ENCODE measurements around the gene RTBDN.
A peak's percentile ranks its signal among the peaks of the same experiment; 100 is the strongest.
"Not testable (repeated sequence)": the region's sequence is repeated elsewhere in the genome, so short reads cannot be mapped to it uniquely, and the experiment has no call there.

RTBDN gene

DNA sequence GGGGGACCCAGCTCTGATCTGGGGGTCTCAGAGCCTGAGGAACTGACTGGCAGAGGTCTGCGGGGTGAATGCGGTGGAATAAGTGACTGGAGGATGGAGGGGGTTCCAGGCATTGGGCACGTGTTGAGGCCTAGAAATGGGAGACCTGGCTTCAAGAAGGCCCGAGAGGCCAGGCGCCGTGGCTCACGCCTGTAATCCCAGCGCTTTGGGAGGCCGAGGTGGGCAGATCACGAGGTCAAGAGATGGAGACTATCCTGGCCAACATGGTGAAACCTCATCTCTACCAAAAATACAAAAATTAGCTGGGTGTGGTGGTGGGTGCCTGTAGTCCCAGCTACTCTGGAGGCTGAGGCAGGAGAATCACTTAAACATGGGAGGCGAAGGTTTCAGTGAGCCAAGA is 16.6 kb downstream of the RTBDN start:
- DNase-seq (ENCODE audit: low read depth in 2 of 2), result not testable (repeated sequence)

DNA sequence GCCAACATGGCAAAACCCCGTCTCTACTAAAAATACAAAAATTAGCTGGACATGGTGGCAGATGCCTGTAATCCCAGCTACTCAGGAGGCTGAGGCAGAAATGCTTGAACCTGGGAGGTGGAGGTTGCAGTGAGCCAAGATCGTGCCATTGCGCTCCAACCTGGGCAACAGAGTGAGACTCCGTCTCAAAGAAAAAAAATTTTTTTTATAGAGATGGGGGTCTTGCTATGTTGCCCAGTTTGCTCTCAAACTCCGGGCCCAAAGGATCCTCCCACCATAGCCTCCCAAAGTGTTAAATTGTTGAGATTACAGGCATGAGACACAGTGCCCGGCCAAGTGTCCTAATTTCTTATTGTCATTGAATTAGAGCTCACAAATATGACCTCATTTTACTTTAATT is 17.2 kb downstream of the RTBDN start:
- not testable (repeated sequence) for DNase-seq (ENCODE audit: low read depth in 2 of 2)

DNA sequence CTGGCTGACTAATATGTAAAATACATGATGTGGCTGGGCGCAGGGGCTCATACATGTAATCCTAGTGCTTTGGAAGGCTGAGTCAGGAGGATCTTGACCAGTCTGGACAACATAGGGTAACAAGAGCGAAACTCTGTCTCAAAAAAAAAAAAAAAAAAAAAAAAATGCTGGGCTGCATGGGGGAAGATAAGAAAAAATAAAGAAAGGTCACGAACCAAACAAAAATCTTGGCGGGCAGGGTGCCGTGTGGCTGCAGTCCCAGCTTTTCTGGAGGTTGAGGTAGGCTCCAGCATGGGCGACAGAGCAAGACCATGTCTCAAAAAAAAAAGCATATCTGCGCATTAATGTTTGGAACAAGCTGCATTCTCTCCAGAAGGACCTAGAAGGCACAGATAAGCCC is 19.3 kb downstream of the RTBDN start:
- DNase-seq (ENCODE audit: low read depth in 2 of 2), result no peak

- DNase-seq (ENCODE audit: low read depth in 2 of 2), result peak; percentile 78 to 82
Observed at GRCh38 chr19:12806242-12807081, 27.9 kb downstream of the RTBDN start, which contains the start of gene RNASEH2A. Gene RNASEH2A, plus strand, starts transcription at chr19:12806584. Its CDS starts 90 bp downstream, at chr19:12806674.

DNA sequence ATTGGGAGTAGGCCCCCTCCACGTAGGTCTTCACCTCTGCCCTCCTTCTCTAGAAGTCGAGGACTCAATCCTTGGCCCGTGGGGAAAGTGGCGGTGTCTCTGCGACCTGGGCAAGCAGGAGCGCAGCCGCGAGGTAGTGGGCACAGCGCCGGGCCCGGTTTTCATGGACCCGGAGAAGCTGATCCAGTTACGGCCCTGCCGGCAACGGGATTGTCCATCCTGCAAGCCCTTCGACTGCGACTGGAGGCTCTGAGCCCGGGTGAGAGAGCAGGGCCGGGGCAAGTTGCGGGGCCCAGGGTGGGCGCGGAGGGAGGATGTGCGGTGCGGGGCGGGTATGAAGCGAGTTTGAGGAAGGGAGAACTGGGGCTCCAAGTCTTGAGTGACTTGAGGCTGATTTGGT is 30.3 kb downstream of the RTBDN start:
- DNase-seq (ENCODE audit: low read depth in 2 of 2), result no peak

GRCh38 chr19:12802267-12803106 is 31.9 kb downstream of the RTBDN start:
- DNase-seq (ENCODE audit: low read depth in 2 of 2), result no peak

DNA sequence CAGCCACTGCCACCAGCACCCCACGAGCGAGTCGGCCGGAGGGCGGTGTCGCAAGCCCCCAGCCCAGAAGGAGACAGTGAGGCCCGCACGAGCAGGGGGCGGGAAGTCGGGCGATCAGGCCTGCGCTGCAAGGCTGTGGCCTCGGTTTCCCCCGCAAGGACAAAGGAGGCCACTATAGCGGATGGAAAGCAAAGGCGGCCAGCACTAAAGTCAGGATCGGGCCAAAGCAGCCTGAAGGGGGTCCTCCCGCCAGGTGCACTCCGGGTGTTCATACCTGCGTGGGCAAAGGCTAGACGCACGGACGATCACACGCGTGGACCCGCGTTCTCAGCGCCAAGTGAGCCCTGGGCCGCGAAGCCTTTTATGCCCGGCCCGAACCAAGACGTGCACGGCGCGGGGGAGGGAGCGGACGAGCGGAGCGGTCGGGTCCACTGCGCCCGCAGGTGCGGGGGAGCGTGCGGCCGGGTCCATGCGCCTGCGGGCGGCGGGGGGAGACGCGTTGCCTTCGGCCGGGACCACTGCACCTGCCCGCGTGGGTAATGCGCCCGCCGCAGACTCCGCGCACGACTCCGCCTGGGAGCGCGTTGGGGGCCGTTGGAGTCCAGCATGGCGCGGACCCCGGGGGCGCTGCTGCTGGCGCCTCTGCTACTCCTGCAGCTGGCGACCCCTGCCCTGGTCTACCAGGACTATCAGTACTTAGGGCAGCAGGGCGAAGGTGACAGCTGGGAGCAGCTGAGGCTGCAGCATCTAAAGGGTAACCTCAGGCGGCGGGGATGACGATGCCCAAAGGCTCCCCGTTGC is 32.7 kb downstream of the RTBDN start, which contains the start of the genes PRDX2 and THSD8:
Gene PRDX2, minus strand, starts transcription at position 335 of the 801 bp plus-strand sequence. CDS start 539 bp downstream, outside the sequence.
Gene THSD8, plus strand, starts transcription at position 604 of the 801 bp plus-strand sequence. Its CDS starts 3 bp downstream, at position 607.
- DNase-seq (ENCODE audit: low read depth in 2 of 2), result peak; percentile 70 to 72

DNA sequence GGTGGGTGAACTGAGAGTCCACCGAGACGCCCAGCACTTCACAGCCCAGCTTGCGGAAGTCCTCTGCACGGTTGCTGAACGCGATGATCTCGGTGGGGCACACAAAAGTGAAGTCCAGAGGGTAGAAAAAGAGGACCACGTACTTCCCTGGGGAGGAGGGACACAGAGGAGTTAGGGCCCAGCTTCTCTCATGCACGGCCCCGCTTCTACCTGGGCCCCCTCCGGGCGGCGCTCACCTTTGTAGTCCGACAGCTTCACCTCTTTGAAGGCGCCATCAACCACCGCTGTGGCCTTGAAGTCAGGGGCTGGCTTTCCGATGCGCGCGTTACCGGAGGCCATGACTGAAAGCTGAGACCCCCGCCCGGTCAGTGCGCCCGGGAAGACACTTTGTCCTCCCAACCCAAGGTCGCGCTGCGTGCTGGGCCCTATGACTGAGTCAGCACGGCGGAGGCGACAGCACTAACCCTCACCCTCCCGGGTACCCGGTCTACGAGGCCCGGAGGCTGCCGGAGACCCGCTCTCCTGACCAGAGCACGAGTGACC is 33.4 kb downstream of the RTBDN start:
- no peak for DNase-seq (ENCODE audit: low read depth in 2 of 2)

GRCh38 chr19:12800466-12800770 is 34.0 kb downstream of the RTBDN start:
- no peak for DNase-seq (ENCODE audit: low read depth in 2 of 2)

DNA sequence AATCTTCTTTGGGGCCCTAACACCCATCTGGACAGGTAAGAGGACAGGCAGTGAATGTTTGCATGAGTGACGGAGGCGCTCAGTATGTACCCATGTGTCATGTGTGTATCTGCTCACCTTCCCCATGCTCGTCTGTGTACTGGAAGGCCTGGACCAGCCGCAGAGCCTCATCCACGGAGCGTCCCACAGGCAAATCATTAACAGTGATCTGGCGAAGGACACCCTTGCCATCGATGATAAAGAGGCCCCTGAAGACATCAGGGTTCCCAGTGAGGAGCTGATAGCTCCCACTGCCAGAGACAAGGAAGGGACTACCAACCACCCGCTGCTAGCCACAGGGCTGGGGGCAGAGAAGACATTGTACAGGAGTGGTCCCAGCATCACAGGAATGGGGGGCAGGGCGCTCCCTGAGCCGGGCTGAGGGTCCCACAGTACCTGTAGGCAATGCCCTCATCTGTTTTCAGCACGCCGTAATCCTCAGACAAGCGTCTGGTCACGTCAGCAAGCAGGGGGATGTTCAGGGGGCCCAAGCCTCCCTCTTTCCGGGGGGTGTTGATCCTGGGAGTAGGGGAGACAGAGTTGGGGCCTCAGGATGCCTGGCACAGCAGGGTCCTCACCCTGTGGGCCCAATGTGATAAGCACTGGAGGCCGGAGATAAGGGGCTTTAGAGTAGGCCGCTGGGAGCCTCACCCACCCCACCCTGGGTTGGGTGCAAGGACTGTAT is 34.5 kb downstream of the RTBDN start:
- no peak for DNase-seq (ENCODE audit: low read depth in 2 of 2)

- not testable (repeated sequence) for DNase-seq (ENCODE audit: low read depth in 2 of 2)
Observed at GRCh38 chr19:12797607-12798006, 36.8 kb downstream of the RTBDN start.

GRCh38 chr19:12797141-12797587 is 37.2 kb downstream of the RTBDN start:
- DNase-seq (ENCODE audit: low read depth in 2 of 2), result no peak

DNA sequence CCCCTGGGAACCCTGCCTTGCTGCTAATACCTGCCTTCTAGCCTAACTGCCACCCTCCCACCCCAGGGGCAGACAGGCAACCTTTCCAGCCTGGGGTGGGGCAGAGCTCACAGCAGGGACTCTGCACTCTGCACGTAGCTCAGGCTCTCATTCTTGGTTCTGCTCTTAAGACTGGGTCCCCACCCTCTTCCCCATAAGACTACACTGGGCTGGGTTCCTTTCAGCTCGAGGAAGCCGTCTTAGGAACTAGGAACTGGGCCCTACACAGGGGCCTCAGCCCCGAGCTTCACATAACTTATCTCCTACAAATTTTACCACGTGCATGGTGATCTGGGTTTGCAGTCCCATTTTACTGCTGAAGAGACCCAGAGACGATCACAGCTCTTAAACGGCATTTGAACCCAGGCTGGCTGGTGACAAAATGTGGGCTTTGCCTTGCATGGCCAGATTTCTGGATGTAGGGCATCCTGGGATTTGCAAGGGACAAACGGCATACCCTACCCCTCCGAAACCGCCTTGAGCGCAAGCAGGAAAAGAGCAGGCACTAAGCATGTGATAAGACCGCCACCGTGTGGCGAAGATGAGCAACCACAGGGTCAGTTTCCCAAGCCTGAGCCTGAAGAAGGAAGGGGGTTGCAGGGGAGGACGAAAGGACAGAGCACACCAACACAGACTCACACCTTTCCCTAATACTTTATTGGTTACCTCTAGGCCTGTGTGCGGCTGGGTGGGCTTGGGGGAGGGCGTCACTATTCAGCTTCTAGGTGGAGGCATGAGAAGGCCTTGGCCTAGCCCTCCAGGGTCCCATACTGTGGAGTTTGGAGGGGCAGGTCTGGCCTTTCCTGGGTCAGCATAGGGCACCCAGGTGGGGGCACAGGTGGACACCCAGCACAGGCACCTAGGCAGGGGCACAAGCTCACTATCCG is 38.0 kb downstream of the RTBDN start:
- peak in 1 of 2 donors; percentile 62 for DNase-seq (ENCODE audit: low read depth in 2 of 2)

DNA sequence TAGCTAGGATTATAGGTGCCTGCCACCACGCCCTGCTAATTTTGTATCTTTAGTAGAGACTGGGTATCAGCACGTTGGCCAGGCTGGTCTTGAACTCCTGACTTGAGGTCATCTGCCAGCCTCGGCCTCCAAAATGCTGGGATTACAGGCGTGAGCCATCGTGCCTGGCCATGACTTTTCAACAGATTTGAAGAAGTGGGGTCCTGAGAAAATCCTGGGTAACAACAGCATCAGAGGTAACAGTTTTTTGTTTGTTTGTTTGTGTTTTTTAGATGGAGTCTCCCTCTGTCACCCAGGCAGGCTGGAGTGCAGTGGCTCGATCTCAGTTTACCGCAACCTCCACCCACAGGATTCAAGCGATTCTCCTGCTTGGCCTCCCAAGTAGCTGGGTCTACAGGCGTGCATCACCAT is 39.4 kb downstream of the RTBDN start:
- DNase-seq (ENCODE audit: low read depth in 2 of 2), result no peak

DNA sequence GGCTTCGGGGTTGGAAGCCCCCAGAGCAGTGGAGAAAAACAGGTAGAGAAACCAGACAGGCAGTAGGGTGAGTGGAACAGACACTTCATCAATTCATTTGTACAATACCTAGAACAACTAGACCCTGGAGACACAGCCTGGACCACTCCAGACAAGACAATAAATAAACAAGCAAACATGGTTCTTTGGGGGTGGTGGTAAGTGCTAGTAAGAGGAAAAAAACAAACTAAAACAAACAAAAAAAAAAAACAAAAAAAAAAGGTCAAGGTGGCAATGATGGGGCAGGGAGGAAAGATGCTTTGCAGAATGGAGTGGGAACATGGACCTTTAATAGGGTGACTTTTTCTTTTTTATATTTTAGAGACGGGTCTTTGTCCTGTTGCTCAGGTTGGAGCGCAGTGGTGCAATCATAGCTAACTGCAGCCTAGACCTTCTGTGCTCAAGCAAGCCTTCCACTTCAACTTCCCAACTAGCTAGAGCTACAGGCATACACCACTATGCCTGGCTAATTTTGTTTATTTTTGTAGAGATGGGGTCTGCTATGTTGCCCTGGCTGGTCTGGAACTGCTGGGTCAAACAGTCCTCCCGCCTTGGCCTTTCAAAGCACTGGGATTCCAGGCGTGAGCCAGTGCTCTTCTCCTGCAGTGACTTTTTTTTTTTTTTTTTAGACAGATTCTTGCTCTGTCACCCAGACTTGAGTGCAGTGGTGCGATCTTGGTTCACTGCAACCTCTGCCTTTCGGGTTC is 40.0 kb downstream of the RTBDN start:
- DNase-seq (ENCODE audit: low read depth in 2 of 2), result no peak

DNA sequence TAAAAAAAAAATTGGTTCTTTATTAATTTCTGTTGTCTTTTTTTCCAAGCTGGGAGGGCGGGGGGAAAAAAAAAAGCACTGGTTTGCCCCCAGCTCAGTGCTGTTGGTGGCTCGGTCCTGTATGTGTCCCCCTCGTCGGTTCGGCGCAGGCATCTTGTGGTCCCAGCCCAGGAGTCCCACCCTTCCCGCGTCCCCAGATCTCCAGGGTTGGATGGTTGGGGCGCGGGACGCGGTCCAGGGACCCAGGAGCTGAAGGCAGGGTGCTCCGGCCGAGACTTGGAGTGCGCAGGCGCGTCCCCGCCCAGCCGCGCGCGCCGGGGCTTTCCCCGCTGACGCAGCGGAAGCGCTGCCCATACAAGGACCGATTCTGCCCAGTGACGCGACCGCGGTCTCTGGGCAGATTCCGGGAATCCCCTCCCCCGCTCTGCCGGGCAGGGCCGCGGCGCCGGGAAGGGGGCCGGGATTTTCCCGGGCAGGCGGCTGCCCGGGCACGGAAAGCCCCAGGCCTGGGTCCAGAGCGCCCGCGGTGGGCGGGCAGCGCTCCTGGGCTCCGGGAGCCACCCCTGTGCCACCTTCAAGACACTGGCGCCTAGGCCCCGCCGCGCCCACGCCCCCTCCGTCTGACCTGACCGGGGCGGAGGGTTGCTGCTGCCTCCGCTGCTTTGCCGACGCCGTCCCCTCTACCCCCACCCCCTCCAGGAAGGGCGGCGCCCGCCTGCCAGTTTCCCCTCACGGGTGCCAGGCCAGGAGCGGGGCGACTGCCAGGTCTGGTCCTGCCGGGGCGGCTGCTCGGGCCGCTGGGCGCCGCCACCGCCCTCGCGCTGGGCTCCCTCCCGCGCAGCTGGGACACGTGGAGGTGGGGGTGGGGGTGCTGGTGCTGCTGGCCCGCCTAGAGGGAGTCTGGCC is 40.8 kb downstream of the RTBDN start:
- peak; percentile 88 to 91 for DNase-seq (ENCODE audit: low read depth in 2 of 2)

- no peak for DNase-seq (ENCODE audit: low read depth in 2 of 2)
Observed at GRCh38 chr19:12792853-12793289, 41.5 kb downstream of the RTBDN start.
